AG10803 (cell line): ENCODE data around the gene CCDC126.
A peak's percentile ranks its signal among the peaks of the same experiment; 100 is the strongest.
"Not testable (repeated sequence)": the region's sequence is repeated elsewhere in the genome, so short reads cannot be mapped to it uniquely, and the experiment has no call there.

Experiments
- DNase-seq: peaks from one replicate; pipeline ENCODE4 v3.0.0; 2010; ENCODE audit warnings: low read depth
- H3K4me3 ChIP-seq: 2 replicates; pipeline ENCODE4 v1.5.1; 2011; ENCODE audit warnings: mild to moderate bottlenecking, low read length, control low read depth
- TF ChIP-seq, protein P1 (sequence below): conservative IDR thresholded peaks from 2 replicates; pipeline ENCODE4 v1.5.1; 2011; ENCODE audit warnings: mild to moderate bottlenecking, low read length, control low read depth, inconsistent platforms

CCDC126 gene

DNA sequence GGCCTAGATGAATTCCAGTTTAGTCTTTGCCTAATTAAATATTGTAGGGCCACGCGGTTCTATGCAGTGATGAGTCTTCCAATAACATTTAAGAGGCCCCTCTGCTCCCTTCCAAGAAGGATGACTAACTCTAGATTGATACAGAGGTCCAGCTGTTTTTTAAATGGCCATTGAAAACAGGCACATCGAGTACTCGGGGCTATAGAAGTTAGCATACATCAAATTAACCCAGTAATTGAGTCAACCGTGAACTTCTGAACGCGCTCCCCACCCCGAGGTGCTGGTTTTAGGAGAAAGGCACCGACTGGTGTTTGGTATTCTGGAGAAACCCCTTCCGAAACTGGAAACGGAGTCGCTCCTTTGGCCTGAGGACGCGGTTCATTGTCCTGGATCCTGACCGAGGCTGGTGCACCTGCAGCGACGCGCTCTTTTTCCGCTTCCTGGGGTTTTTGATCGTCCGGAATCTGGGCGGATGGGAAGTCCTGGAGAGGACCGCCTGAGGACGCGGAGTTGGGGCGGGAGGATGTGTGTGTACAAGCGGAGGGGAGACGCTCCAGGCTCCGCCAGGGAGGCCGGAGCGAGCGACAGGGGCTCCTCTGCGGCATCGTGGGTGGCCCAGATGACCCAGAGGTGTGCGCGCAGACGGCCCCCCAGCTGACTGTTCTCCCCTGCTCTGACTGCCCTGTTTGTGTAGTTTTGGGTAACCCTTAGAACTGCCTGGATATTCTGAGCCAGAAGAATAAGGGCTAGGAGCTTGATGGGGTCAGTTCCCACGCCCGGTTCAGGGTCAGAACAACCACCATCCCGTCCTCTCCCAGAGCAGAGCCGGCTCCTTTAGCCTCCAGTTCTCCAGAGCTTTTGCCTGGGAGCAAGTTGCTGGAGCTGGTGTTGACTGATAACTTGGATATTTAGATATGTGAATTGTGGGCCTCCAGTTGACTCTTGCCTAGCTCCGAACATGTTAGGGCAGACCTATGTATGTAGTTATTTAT is 83.5 kb downstream of the CCDC126 start:
- TF ChIP-seq, protein P1, sequence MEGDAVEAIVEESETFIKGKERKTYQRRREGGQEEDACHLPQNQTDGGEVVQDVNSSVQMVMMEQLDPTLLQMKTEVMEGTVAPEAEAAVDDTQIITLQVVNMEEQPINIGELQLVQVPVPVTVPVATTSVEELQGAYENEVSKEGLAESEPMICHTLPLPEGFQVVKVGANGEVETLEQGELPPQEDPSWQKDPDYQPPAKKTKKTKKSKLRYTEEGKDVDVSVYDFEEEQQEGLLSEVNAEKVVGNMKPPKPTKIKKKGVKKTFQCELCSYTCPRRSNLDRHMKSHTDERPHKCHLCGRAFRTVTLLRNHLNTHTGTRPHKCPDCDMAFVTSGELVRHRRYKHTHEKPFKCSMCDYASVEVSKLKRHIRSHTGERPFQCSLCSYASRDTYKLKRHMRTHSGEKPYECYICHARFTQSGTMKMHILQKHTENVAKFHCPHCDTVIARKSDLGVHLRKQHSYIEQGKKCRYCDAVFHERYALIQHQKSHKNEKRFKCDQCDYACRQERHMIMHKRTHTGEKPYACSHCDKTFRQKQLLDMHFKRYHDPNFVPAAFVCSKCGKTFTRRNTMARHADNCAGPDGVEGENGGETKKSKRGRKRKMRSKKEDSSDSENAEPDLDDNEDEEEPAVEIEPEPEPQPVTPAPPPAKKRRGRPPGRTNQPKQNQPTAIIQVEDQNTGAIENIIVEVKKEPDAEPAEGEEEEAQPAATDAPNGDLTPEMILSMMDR, result no peak
- DNase-seq, result peak; percentile 18
- peak overlapping the region; percentile 54 for H3K4me3 ChIP-seq

- H3K4me3 ChIP-seq, DNase-seq: not testable (repeated sequence)
Measured at GRCh38 chr7:23684041-23684440, 86.9 kb downstream of the CCDC126 start.

- DNase-seq, result no peak
- no peak overlapping the region for H3K4me3 ChIP-seq
- TF ChIP-seq, protein P1, result no peak
Measured at GRCh38 chr7:23685731-23686130, 88.5 kb downstream of the CCDC126 start.

DNA sequence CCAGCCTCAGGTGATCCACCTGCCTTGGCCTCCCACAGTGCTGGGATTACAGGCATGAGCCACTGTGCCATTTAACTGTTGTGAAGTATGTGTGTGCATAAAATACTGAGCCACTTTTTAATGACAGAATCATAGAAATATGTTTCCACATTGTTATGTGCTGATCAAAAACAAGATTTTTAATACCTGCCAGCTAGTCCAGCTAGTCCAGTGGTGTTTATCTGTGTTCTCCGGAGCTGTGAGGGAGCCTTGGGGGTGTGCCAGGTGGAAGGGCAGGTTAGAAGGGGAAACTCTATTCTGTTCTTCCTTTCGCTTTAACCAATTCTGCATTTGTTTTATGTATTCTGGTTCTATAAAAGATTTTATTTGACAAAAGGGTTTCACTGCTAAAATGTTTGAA is 89.8 kb downstream of the CCDC126 start:
- TF ChIP-seq, protein P1, result no peak
- DNase-seq, result no peak
- no peak overlapping the region for H3K4me3 ChIP-seq

- no peak overlapping the region for H3K4me3 ChIP-seq
- TF ChIP-seq, protein P1, result no peak
- no peak for DNase-seq
Measured at GRCh38 chr7:23689165-23689564, 92.0 kb downstream of the CCDC126 start.

DNA sequence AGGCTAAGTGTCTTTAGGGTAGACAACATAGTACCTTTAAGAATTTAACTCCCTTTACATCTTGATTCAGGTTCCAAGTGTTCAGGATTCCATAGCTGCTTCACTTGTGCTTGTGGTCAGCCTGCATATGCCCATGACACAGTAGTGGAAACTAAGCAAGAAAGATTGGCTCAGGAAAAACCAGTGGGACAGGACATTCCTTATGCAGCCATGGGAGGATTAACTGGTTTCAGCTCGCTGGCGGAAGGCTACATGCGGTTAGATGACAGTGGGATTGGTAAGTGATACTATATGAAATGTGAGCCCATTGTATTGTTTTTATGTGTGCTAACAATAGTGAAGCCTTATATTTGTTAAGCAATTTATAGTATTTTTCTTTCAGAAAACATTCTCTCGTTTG is 94.1 kb downstream of the CCDC126 start:
- H3K4me3 ChIP-seq, result no peak overlapping the region
- DNase-seq, result peak; percentile 4
- TF ChIP-seq, protein P1, result no peak

- TF ChIP-seq, protein P1, result no peak
- no peak for DNase-seq
- H3K4me3 ChIP-seq, result no peak overlapping the region
Measured at GRCh38 chr7:23693224-23693623, 96.0 kb downstream of the CCDC126 start.
